ENCODE data around the gene ARMC2. TPM values are rescaled to one million over a fixed set of nuclear protein-coding genes. Genes with fewer than 3 reads are reported as not detected.

ARMC2 gene
- total and polyA plus RNA-seq, 10 donors: 1.4 to 12.2 (median 5.7) TPM

GRCh38 chr6:108799791-108800190, 48.4 kb upstream of the ARMC2 start:
- Histone ChIP-seq H3K27ac (no peak overlapping the region), H3K9me3 (no peaks in the 10 kb centered on the region), H3K36me3 (no peaks in the 10 kb centered on the region), H3K27me3 (replicated peaks in 1 of 7) (no peaks in the 10 kb centered on the region), H3K4me3 (no peak overlapping the region), H3K4me1 (peaks cover 12 to 45% (median 33%) of the 10 kb centered on the region in 6 donors)
- no peak for TF ChIP-seq POLR2AphosphoS5 (IDR thresholded peaks at IDR 0.05)
- TF ChIP-seq POLR2A (IDR thresholded peaks at IDR 0.05): no peak
- no peak for TF ChIP-seq CTCF (IDR thresholded peaks at IDR 0.05 in 8 of 11, conservative IDR thresholded peaks at IDR 0.05 in 3 of 11)
- intact Hi-C loops (cut with DNase I; ENCODE audit: low total_unique reads): no loop called here
- DNase-seq: no peak
- 89 to 100% (median 97%) methylated on average over 1 of the region's 1 CpG for WGBS, 5 donors

- no peak for DNase-seq
- 85 to 93% (median 86%) methylated on average over 6 of the region's 6 CpGs for WGBS, 5 donors
- Histone ChIP-seq H3K36me3 (no peaks in the 10 kb centered on the region), H3K27me3 (replicated peaks in 1 of 7) (no peaks in the 10 kb centered on the region), H3K4me1 (peaks cover 12 to 48% (median 33%) of the 10 kb centered on the region in 6 donors), H3K9me3 (no peaks in the 10 kb centered on the region), H3K4me3 (no peak overlapping the region), H3K27ac (no peak overlapping the region)
- no peak for TF ChIP-seq POLR2A (IDR thresholded peaks at IDR 0.05)
- no peak for TF ChIP-seq CTCF (IDR thresholded peaks at IDR 0.05 in 8 of 11, conservative IDR thresholded peaks at IDR 0.05 in 3 of 11)
- no peak for TF ChIP-seq POLR2AphosphoS5 (IDR thresholded peaks at IDR 0.05)
- intact Hi-C loops (cut with DNase I; ENCODE audit: low total_unique reads): no loop called here
Measured at GRCh38 chr6:108800427-108800864, 47.8 kb upstream of the ARMC2 start.

GRCh38 chr6:108801366-108801765, 46.9 kb upstream of the ARMC2 start:
- no peak for DNase-seq
- Histone ChIP-seq H3K4me3 (no peak overlapping the region), H3K27ac (no peak overlapping the region), H3K9me3 (no peaks in the 10 kb centered on the region), H3K4me1 (peaks cover 20 to 55% (median 42%) of the 10 kb centered on the region in 6 donors), H3K36me3 (no peaks in the 10 kb centered on the region), H3K27me3 (replicated peaks in 1 of 7) (no peaks in the 10 kb centered on the region)
- no peak for TF ChIP-seq POLR2AphosphoS5 (IDR thresholded peaks at IDR 0.05)
- no peak for TF ChIP-seq CTCF (IDR thresholded peaks at IDR 0.05 in 8 of 11, conservative IDR thresholded peaks at IDR 0.05 in 3 of 11)
- TF ChIP-seq POLR2A (IDR thresholded peaks at IDR 0.05): no peak
- 54 to 79% (median 70%) methylated on average over 2 of the region's 2 CpGs for WGBS, 5 donors
- intact Hi-C loops (cut with DNase I; ENCODE audit: low total_unique reads): no loop called here

GRCh38 chr6:108803982-108804490, 44.2 kb upstream of the ARMC2 start:
- Histone ChIP-seq H3K27me3 (replicated peaks in 1 of 7) (no peaks in the 10 kb centered on the region), H3K27ac (no peak overlapping the region), H3K36me3 (no peaks in the 10 kb centered on the region), H3K4me3 (no peak overlapping the region), H3K9me3 (no peaks in the 10 kb centered on the region), H3K4me1 (peaks cover 2 to 33% (median 20%) of the 10 kb centered on the region in 6 donors)
- no peak for DNase-seq
- TF ChIP-seq CTCF (IDR thresholded peaks at IDR 0.05 in 8 of 11, conservative IDR thresholded peaks at IDR 0.05 in 3 of 11) (no peak), POLR2AphosphoS5 (IDR thresholded peaks at IDR 0.05) (no peak), POLR2A (IDR thresholded peaks at IDR 0.05) (no peak)
- WGBS, 5 donors: 92 to 95% (median 94%) methylated on average over 6 of the region's 6 CpGs
- intact Hi-C loops (cut with DNase I; ENCODE audit: low total_unique reads): no loop called here
